Sigmoid colon (tissue), 7 donors: ENCODE data around the gene LRRC1. TPM values are rescaled to one million over a fixed set of nuclear protein-coding genes. Genes with fewer than 3 reads are reported as not detected.

Experiments
- DNase-seq: peaks from one replicate; pipeline ENCODE4 v3.0.0-alpha.2; 2019
- H3K27ac ChIP-seq, 4 donors: fragments of 200-600 bp; sonication (generic); one replicate each; pipeline ENCODE4 v1.5.1; 2016 to 2019; ENCODE audit warnings: mild to moderate bottlenecking in 1 of 4
- H3K27me3 ChIP-seq, 3 donors: fragments of 200-600 bp; sonication (generic); one replicate each; pipeline ENCODE4 v1.5.1; 2019; ENCODE audit warnings: mild to moderate bottlenecking in 1 of 3
- H3K36me3 ChIP-seq, 4 donors: fragments of 200-600 bp; sonication (generic); one replicate each; pipeline ENCODE4 v1.5.1; 2016 to 2019
- H3K4me1 ChIP-seq, 4 donors: fragments of 200-600 bp; sonication (generic); one replicate each; pipeline ENCODE4 v1.5.1; 2017 to 2019
- H3K4me3 ChIP-seq, 4 donors: fragments of 200-600 bp; sonication (generic); one replicate each; pipeline ENCODE4 v1.5.1; 2017 to 2019; ENCODE audit warnings: mild to moderate bottlenecking in 2 of 4, moderate library complexity in 1 of 4
- H3K9me3 ChIP-seq, 4 donors: fragments of 200-600 bp in 3 of 4; sonication (generic) in 3 of 4; one replicate each; pipeline versions ENCODE4 v1.5.1 to v1.6.1; 2013 to 2019
- EP300 ChIP-seq, 4 donors: sonication (generic); formaldehyde crosslinking; IDR thresholded peaks; one replicate each; pipeline ENCODE4 v1.6.1; 2017; ENCODE audit warnings: antibody characterized with exemption in 4 of 4
- POLR2A ChIP-seq, 2 donors: fragments of 450-650 bp; IDR thresholded peaks; one replicate each; pipeline ENCODE4 v1.6.1; 2016; ENCODE audit warnings: antibody characterized with exemption in 2 of 2, mild to moderate bottlenecking in 2 of 2, moderate library complexity in 2 of 2
- POLR2AphosphoS5 ChIP-seq, 4 donors: sonication (generic); formaldehyde crosslinking; IDR thresholded peaks; one replicate each; pipeline ENCODE4 v1.6.1; 2017; ENCODE audit warnings: antibody characterized with exemption in 4 of 4
- WGBS, 2 donors: extraction: QIAGEN DNeasy Blood & Tissue Kit; methylation state at CpG; one replicate each; pipeline ENCODE4 v1.1.7; 2013; 5-methylcytosine and 5-hydroxymethylcytosine counted together
- intact Hi-C: fragments of 100-400 bp; cut with DNase I; formaldehyde crosslinking; loops from one replicate; pipeline ENCODE4 v1.15.1; 2023
- polyA plus RNA-seq, 3 donors: library from polyadenylated mRNA; stranded (reverse); fragments of 200-250 nt; gene quantifications; one replicate each; pipeline ENCODE4 v1.2.3, GENCODE V29; 2013
- total RNA-seq, 4 donors: library from RNA; depleted of rRNA; stranded (reverse); fragments of >200 nt; gene quantifications; one replicate each; pipeline ENCODE4 v1.1.0, GENCODE V29; 2016
- TF ChIP-seq, protein P1 (sequence below), 4 experiments: fragments of 450-650 bp in 3 of 4; fragments of 200-600 bp in 1 of 4; IDR thresholded peaks; one replicate each; pipeline ENCODE4 v1.5.1; 2016 to 2019; ENCODE audit warnings: antibody characterized with exemption in 4 of 4, mild to moderate bottlenecking in 3 of 4, moderate library complexity in 2 of 4
- donor health status: healthy with polysubstance abuse.
- donor health status: Bipolar disorder and iron deficiency.
- donor health status: healthy.

LRRC1 gene
- total and polyA plus RNA-seq, 7 donors: 20.8 to 50.4 (median 29.9) TPM

DNA sequence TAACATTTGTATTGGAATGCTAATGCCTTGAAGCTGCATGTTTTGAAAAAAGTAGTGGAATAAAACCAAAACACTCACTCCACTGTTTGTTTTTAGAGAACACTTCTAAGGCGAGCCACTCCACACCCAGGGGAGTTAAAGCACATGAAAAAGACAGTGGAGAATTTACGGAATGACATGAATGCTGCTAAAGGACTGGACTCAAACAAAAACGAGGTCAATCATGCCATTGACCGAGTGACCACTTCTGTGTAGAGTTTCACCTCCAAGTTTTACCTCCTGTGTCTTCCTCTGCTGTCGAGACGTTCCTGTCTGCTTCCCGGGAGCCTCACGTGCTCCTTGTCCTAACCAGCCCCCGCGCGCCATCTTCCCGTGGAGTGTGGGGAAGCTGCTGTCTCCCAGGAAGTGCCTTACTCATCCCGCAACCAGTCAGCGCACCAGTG lies 127.8 kb downstream of the LRRC1 start:
- 88% methylated on average over 14 of the region's 14 CpGs for WGBS, 2 donors
- H3K36me3 ChIP-seq: peaks cover 4 to 43% (median 8%) of the 10 kb centered on the region in 4 donors
- no peaks in the 10 kb centered on the region for H3K9me3 ChIP-seq
- peaks cover 0 to 13% (median 6%) of the 10 kb centered on the region in 4 donors for H3K4me1 ChIP-seq
- no peaks in the 10 kb centered on the region for H3K27me3 ChIP-seq
- no peak for DNase-seq
- no peak overlapping the region for H3K27ac ChIP-seq
- H3K4me3 ChIP-seq: no peak overlapping the region
- TF ChIP-seq EP300 (IDR thresholded peaks at IDR 0.05) (no peak), POLR2A (IDR thresholded peaks at IDR 0.05) (no peak), POLR2AphosphoS5 (IDR thresholded peaks at IDR 0.05) (no peak)
- TF ChIP-seq, protein P1, sequence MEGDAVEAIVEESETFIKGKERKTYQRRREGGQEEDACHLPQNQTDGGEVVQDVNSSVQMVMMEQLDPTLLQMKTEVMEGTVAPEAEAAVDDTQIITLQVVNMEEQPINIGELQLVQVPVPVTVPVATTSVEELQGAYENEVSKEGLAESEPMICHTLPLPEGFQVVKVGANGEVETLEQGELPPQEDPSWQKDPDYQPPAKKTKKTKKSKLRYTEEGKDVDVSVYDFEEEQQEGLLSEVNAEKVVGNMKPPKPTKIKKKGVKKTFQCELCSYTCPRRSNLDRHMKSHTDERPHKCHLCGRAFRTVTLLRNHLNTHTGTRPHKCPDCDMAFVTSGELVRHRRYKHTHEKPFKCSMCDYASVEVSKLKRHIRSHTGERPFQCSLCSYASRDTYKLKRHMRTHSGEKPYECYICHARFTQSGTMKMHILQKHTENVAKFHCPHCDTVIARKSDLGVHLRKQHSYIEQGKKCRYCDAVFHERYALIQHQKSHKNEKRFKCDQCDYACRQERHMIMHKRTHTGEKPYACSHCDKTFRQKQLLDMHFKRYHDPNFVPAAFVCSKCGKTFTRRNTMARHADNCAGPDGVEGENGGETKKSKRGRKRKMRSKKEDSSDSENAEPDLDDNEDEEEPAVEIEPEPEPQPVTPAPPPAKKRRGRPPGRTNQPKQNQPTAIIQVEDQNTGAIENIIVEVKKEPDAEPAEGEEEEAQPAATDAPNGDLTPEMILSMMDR (IDR thresholded peaks at IDR 0.05): no peak
- intact Hi-C loops: no loop called here

DNA sequence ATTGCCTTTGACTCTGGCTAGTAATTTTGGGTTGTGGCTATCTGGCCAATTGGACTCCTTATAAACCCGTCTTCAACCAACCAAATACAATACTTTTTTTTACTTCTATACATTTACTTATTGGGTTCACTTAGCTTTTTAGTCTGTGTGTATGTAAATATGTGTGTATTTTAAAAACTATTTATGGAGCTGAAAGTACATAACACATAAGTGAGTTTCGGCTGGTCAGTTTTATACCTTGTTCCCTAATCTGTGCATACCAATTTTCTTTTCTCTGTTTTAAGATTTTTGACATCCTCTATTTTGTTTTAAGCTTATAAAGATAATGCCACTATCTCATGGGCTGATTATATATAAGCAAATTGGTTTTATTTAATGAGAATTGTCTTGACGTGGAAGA lies 129.5 kb downstream of the LRRC1 start:
- Histone ChIP-seq H3K27me3 (no peaks in the 10 kb centered on the region), H3K27ac (no peak overlapping the region), H3K36me3 (peaks cover 4 to 37% (median 8%) of the 10 kb centered on the region in 4 donors), H3K4me1 (peaks cover 0 to 25% (median 10%) of the 10 kb centered on the region in 4 donors), H3K9me3 (no peaks in the 10 kb centered on the region), H3K4me3 (no peak overlapping the region)
- WGBS, 2 donors: 50 to 86% methylated on average over 3 of the region's 3 CpGs
- TF ChIP-seq EP300 (IDR thresholded peaks at IDR 0.05): no peak
- TF ChIP-seq POLR2A (IDR thresholded peaks at IDR 0.05): no peak
- no peak for TF ChIP-seq POLR2AphosphoS5 (IDR thresholded peaks at IDR 0.05)
- TF ChIP-seq, protein P1 (IDR thresholded peaks at IDR 0.05): no peak
- intact Hi-C loops: no loop called here
- no peak for DNase-seq

DNA sequence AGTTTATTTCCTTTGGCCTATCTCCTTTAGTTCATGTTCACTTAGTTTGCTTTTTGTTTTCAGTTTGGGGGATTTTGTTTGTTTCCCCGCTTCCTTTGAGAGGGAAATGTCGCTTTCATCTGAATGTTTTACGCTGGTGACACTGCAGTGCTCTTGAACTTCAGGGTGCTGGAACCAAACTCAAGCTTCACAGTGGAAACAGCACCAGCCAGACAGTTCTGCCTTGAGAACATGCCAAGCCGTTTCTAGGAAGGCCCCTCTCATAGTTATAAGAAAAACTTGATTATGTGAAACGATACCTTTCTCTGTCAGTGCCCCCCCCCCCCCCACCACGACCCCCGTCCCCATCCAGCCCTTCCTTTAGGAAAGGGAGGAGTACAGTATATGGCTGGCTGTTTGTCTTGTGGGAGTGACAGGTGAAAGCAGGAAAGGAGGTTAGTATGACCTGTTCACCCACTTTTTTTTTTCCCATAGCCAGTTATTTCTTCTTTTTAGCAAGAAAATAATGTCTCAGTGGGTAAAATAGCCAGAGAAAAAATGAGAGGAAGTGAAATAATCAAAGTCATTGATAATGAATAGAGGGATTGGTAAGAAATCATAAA lies 130.1 kb downstream of the LRRC1 start:
- no peak for DNase-seq
- Histone ChIP-seq H3K9me3 (no peaks in the 10 kb centered on the region), H3K27me3 (no peaks in the 10 kb centered on the region), H3K4me1 (peaks cover 0 to 25% (median 10%) of the 10 kb centered on the region in 4 donors), H3K4me3 (no peak overlapping the region), H3K27ac (no peak overlapping the region), H3K36me3 (peaks cover 4 to 30% (median 8%) of the 10 kb centered on the region in 4 donors)
- WGBS, 2 donors: 39 to 77% methylated on average over 7 of the region's 7 CpGs
- intact Hi-C loops: no loop called here
- no peak for TF ChIP-seq EP300 (IDR thresholded peaks at IDR 0.05)
- no peak for TF ChIP-seq POLR2AphosphoS5 (IDR thresholded peaks at IDR 0.05)
- no peak for TF ChIP-seq POLR2A (IDR thresholded peaks at IDR 0.05)
- TF ChIP-seq, protein P1 (IDR thresholded peaks at IDR 0.05): no peak

DNA sequence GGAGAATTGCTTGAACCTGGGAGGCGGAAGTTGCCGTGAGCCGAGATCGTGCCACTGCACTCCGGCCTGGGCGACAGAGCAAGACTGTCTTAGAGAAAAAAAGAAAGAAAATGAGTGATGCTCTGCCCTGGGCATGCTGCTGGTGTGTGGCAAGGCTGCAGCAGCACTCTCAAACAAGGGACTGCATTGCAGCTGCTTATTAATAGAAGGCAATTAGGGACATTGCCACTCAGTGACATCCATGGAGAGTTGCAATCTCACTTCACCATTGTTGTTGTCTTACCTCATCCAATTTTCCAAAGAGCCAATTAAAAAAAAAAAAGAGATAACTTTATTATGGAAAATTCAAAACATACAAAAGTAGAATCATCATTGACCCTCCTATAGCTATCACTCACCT lies 131.1 kb downstream of the LRRC1 start:
- H3K9me3 ChIP-seq: no peaks in the 10 kb centered on the region
- TF ChIP-seq EP300 (IDR thresholded peaks at IDR 0.05) (no peak), POLR2A (IDR thresholded peaks at IDR 0.05) (no peak), POLR2AphosphoS5 (IDR thresholded peaks at IDR 0.05) (no peak)
- TF ChIP-seq, protein P1 (IDR thresholded peaks at IDR 0.05): no peak
- peaks cover 0 to 25% (median 10%) of the 10 kb centered on the region in 4 donors for H3K4me1 ChIP-seq
- no peaks in the 10 kb centered on the region for H3K27me3 ChIP-seq
- DNase-seq: no peak
- intact Hi-C loops: no loop called here
- H3K36me3 ChIP-seq: peaks cover 4 to 21% (median 8%) of the 10 kb centered on the region in 4 donors
- no peak overlapping the region for H3K27ac ChIP-seq
- no peak overlapping the region for H3K4me3 ChIP-seq
- 89 to 99% methylated on average over 6 of the region's 6 CpGs for WGBS, 2 donors
